Liver (tissue), 9 donors: ENCODE results near the gene WDR37. TPM values are rescaled to one million over a fixed set of nuclear protein-coding genes. Genes with fewer than 3 reads are reported as not detected.
A peak's percentile ranks its signal among the peaks of the same experiment; 100 is the strongest.

ENCODE experiments used
- DNase-seq: peaks from one replicate; pipeline ENCODE4 v3.0.0-alpha.2; 2017; ENCODE audit warnings: low spot score
- H3K27ac ChIP-seq, 2 donors: one replicate each; pipeline ENCODE4 v1.7.0; 2013; ENCODE audit warnings: inconsistent platforms in 2 of 2, low read length in 2 of 2, control low read depth in 1 of 2, low read depth in 1 of 2, mild to moderate bottlenecking in 1 of 2
- H3K27me3 ChIP-seq, 4 donors: one replicate each; pipeline versions ENCODE4 v1.6.1 to v1.7.0; 2013; ENCODE audit warnings: low read length in 3 of 4, inconsistent platforms in 1 of 4, mild to moderate bottlenecking in 1 of 4, moderate library complexity in 1 of 4; ENCODE audit not compliant: control insufficient read depth in 4 of 4, insufficient read depth in 4 of 4
- H3K36me3 ChIP-seq, 4 donors: one replicate each; pipeline versions ENCODE4 v1.6.1 to v1.7.0; 2013; ENCODE audit warnings: low read length in 3 of 4, mild to moderate bottlenecking in 3 of 4, low read depth in 1 of 4, moderate library complexity in 1 of 4; ENCODE audit not compliant: control insufficient read depth in 4 of 4, insufficient read depth in 3 of 4
- H3K4me1 ChIP-seq, 4 donors: one replicate each; pipeline versions ENCODE4 v1.6.1 to v1.7.0; 2013; ENCODE audit warnings: low read length in 3 of 4, mild to moderate bottlenecking in 3 of 4, moderate library complexity in 1 of 4; ENCODE audit not compliant: control insufficient read depth in 4 of 4, insufficient read depth in 4 of 4
- H3K4me3 ChIP-seq, 3 donors: one replicate each; pipeline versions ENCODE4 v1.6.1 to v1.7.0; 2013; ENCODE audit warnings: low read length in 3 of 3, control low read depth in 1 of 3, low read depth in 1 of 3, mild to moderate bottlenecking in 1 of 3
- H3K9ac ChIP-seq, 2 donors: one replicate each; pipeline ENCODE4 v1.7.0; 2013; ENCODE audit warnings: low read length in 2 of 2, mild to moderate bottlenecking in 2 of 2, moderate library complexity in 2 of 2, control low read depth in 1 of 2, low read depth in 1 of 2
- H3K9me3 ChIP-seq, 4 donors: one replicate each; pipeline versions ENCODE4 v1.6.1 to v1.7.0; 2013; ENCODE audit warnings: low read length in 3 of 4; ENCODE audit not compliant: control insufficient read depth in 4 of 4
- ATF3 ChIP-seq: IDR thresholded peaks from 2 replicates; pipeline ENCODE4 v1.6.1; 2016; ENCODE audit warnings: antibody characterized with exemption
- CTCF ChIP-seq: fragments of 150-350 bp; IDR thresholded peaks from 2 replicates; pipeline ENCODE4 v1.5.1; 2017; ENCODE audit warnings: improper control_type of control experiment, low read depth, low read length; ENCODE audit not compliant: missing input control
- FOXA1 ChIP-seq: IDR thresholded peaks from 2 replicates; pipeline ENCODE4 v1.6.1; 2016; ENCODE audit warnings: antibody characterized with exemption
- FOXA2 ChIP-seq: IDR thresholded peaks from 2 replicates; pipeline ENCODE4 v1.6.1; 2016; ENCODE audit warnings: antibody characterized with exemption
- GABPA ChIP-seq, 2 donors: IDR thresholded peaks in 1 of 2; conservative IDR thresholded peaks in 1 of 2; 2 replicates each; pipeline ENCODE4 v1.6.1; 2016; ENCODE audit warnings: antibody characterized with exemption in 2 of 2, mild to moderate bottlenecking in 1 of 2, moderate library complexity in 1 of 2
- HNF4A ChIP-seq, 2 donors: conservative IDR thresholded peaks; 2 replicates each; pipeline ENCODE4 v1.6.1; 2016; ENCODE audit warnings: antibody characterized with exemption in 2 of 2, mild to moderate bottlenecking in 2 of 2
- HNF4G ChIP-seq: IDR thresholded peaks from 2 replicates; pipeline ENCODE4 v1.6.1; 2016; ENCODE audit warnings: antibody characterized with exemption
- JUND ChIP-seq, 2 donors: IDR thresholded peaks; 2 replicates each; pipeline ENCODE4 v1.6.1; 2016; ENCODE audit warnings: antibody characterized with exemption in 2 of 2
- MAX ChIP-seq: IDR thresholded peaks from 2 replicates; pipeline ENCODE4 v1.6.1; 2016; ENCODE audit warnings: antibody characterized with exemption
- NR2F2 ChIP-seq: IDR thresholded peaks from 2 replicates; pipeline ENCODE4 v1.6.1; 2016; ENCODE audit warnings: antibody characterized with exemption
- RAD21 ChIP-seq, 2 donors: IDR thresholded peaks; 2 replicates each; pipeline ENCODE4 v1.6.1; 2016; ENCODE audit warnings: antibody characterized with exemption in 2 of 2, mild to moderate bottlenecking in 2 of 2
- REST ChIP-seq: IDR thresholded peaks from 2 replicates; pipeline ENCODE4 v1.6.1; 2016; ENCODE audit warnings: antibody characterized with exemption, mild to moderate bottlenecking
- RXRA ChIP-seq, 2 donors: IDR thresholded peaks; 2 replicates each; pipeline ENCODE4 v1.6.1; 2017 to 2018; ENCODE audit warnings: antibody characterized with exemption in 2 of 2, mild to moderate bottlenecking in 1 of 2
- SP1 ChIP-seq: IDR thresholded peaks from 2 replicates; pipeline ENCODE4 v1.6.1; 2018; ENCODE audit warnings: antibody characterized with exemption, mild to moderate bottlenecking
- TAF1 ChIP-seq: conservative IDR thresholded peaks from 2 replicates; pipeline ENCODE4 v1.6.1; 2016; ENCODE audit warnings: antibody characterized with exemption, mild to moderate bottlenecking
- YY1 ChIP-seq: IDR thresholded peaks from 2 replicates; pipeline ENCODE4 v1.6.1; 2016; ENCODE audit warnings: antibody characterized with exemption, mild to moderate bottlenecking
- WGBS: extraction: QIAGEN DNeasy Blood & Tissue Kit; methylation state at CpG from one replicate; pipeline ENCODE4 v1.1.7; 2013; 5-methylcytosine and 5-hydroxymethylcytosine counted together
- polyA plus RNA-seq, 2 donors: library from polyadenylated mRNA; stranded (reverse) in 1 of 2; unstranded in 1 of 2; fragments of 200-250 nt in 1 of 2; fragments of >200 nt in 1 of 2; fragmentation: Nextera tagmentation in 1 of 2; extraction: Ambion mirVana in 1 of 2; gene quantifications; one replicate each; pipeline versions ENCODE4 v1.2.1 to v1.2.3, GENCODE V29; 2013 to 2015
- total RNA-seq, 2 donors: library from RNA; depleted of rRNA; stranded (reverse); fragments of >200 nt; gene quantifications; one replicate each; pipeline ENCODE4 v1.2.3, GENCODE V29; 2014
- donor health status: healthy.
- donor health status: healthy.
- donor health status: healthy.
- donor health status: healthy.
- donor health status: healthy.

WDR37 gene
- total and polyA plus RNA-seq, 4 donors: 3.6 to 12.1 (median 5.6) TPM

GRCh38 chr10:1133495-1134045 is 77.4 kb downstream of the WDR37 start:
- TF ChIP-seq ATF3 (no peak), GABPA (IDR thresholded peaks at IDR 0.05 in 1 of 2, conservative IDR thresholded peaks at IDR 0.05 in 1 of 2) (no peak), RAD21 (IDR thresholded peaks at IDR 0.05) (no peak), JUND (IDR thresholded peaks at IDR 0.05) (no peak), YY1 (no peak), MAX (no peak), FOXA2 (no peak), HNF4A (conservative IDR thresholded peaks at IDR 0.05) (no peak), SP1 (no peak), RXRA (IDR thresholded peaks at IDR 0.05) (no peak), HNF4G (no peak), CTCF (no peak), NR2F2 (no peak), FOXA1 (no peak), TAF1 (no peak), REST (no peak)
- no peak overlapping the region for H3K9ac ChIP-seq
- H3K4me1 ChIP-seq: no peaks in the 10 kb centered on the region
- peak; percentile 19 for DNase-seq
- H3K27me3 ChIP-seq: no peaks in the 10 kb centered on the region
- 96% methylated on average over 3 of the region's 3 CpGs for WGBS
- H3K4me3 ChIP-seq: no peak overlapping the region
- H3K27ac ChIP-seq: no peak overlapping the region
- H3K9me3 ChIP-seq: peaks cover 0 to 3% (median 0%) of the 10 kb centered on the region in 4 donors
- H3K36me3 ChIP-seq: peaks cover 15 to 30% (median 20%) of the 10 kb centered on the region in 4 donors

GRCh38 chr10:1134156-1134555 is 78.0 kb downstream of the WDR37 start:
- peaks cover 0 to 3% (median under 1%) of the 10 kb centered on the region in 4 donors for H3K9me3 ChIP-seq
- no peak overlapping the region for H3K9ac ChIP-seq
- H3K27me3 ChIP-seq: no peaks in the 10 kb centered on the region
- TF ChIP-seq TAF1 (no peak), GABPA (IDR thresholded peaks at IDR 0.05 in 1 of 2, conservative IDR thresholded peaks at IDR 0.05 in 1 of 2) (no peak), RAD21 (IDR thresholded peaks at IDR 0.05) (no peak), SP1 (no peak), NR2F2 (no peak), REST (no peak)
- H3K4me3 ChIP-seq: no peak overlapping the region
- no peak overlapping the region for H3K27ac ChIP-seq
- no peaks in the 10 kb centered on the region for H3K4me1 ChIP-seq
- 77% methylated on average over 2 of the region's 2 CpGs for WGBS
- peak; percentile 17 for DNase-seq
- H3K36me3 ChIP-seq: peaks cover 10 to 25% (median 17%) of the 10 kb centered on the region in 4 donors
